Transverse colon (tissue), 4 donors: ENCODE results near the gene PDHB.

ENCODE experiments used
- CTCF ChIP-seq, 5 experiments: fragments of 200-600 bp in 3 of 5; fragments of 450-650 bp in 2 of 5; sonication (generic) in 3 of 5; IDR thresholded peaks; 1 replicate in 2 of 5; 2 replicates in 3 of 5; pipeline ENCODE4 v1.5.1; 2016 to 2017; ENCODE audit warnings: antibody characterized with exemption in 5 of 5, inconsistent platforms in 3 of 5, mild to moderate bottlenecking in 2 of 5, moderate library complexity in 1 of 5
- EP300 ChIP-seq: sonication (generic); formaldehyde crosslinking; IDR thresholded peaks from one replicate; pipeline ENCODE4 v1.6.1; 2017; ENCODE audit warnings: antibody characterized with exemption, low read depth
- POLR2AphosphoS5 ChIP-seq, 3 donors: sonication (generic); formaldehyde crosslinking; IDR thresholded peaks; one replicate each; pipeline ENCODE4 v1.6.1; 2016; ENCODE audit warnings: antibody characterized with exemption in 3 of 3

GRCh38 chr3:58409663-58410062, 24.0 kb downstream of the PDHB start:
- TF ChIP-seq POLR2AphosphoS5 (IDR thresholded peaks at IDR 0.05) (no peak), EP300 (no peak), CTCF (IDR thresholded peaks at IDR 0.05) (no peak)
